A549 (cell line): ENCODE data around the gene AFAP1. TPM values are rescaled to one million over a fixed set of nuclear protein-coding genes. Genes with fewer than 3 reads are reported as not detected.

ENCODE experiments used
- ATAC-seq, 2 experiments: fragments of 200-7000 bp in 1 of 2; fragments of >200 bp in 1 of 2; cut with Nextera tagmentation in 1 of 2; cut with Tn5 transposase in 1 of 2; 3 replicates each; pipeline versions ENCODE4 v1.8.0 to v1.9.1; 2018 to 2020; ENCODE audit warnings: mild to moderate bottlenecking in 1 of 2, moderate library complexity in 1 of 2
- CTCF ChIA-PET: fragments of 300-600 bp; sonication (Branson Sonifier 250); formaldehyde crosslinking; extraction: SDS; loops from one replicate; lab custom pipeline; 2021; ENCODE audit warnings: antibody characterized with exemption, inconsistent platforms; lab: Yijun Ruan, JAX
- POLR2A ChIA-PET: fragments of 350-600 bp; formaldehyde crosslinking; extraction: SDS; loops from one replicate; lab custom pipeline; 2021; ENCODE audit warnings: antibody characterized with exemption, inconsistent platforms; lab: Yijun Ruan, JAX
- DNase-seq, 2 experiments: peaks; one replicate each; pipeline versions ENCODE4 v3.0.0 to v3.0.0-alpha.2; 2011 to 2016; ENCODE audit warnings: low read depth in 1 of 2, low spot score in 1 of 2
- FAIRE-seq: peaks from 2 replicates; lab custom pipeline; 2011; peaks lifted over from hg19 to GRCh38; lab: Jason Lieb, UNC
- H3K27ac ChIP-seq, 2 experiments: fragments of >200 bp; sonication (Bioruptor Twin); formaldehyde crosslinking; 3 replicates each; pipeline ENCODE4 v1.5.1; 2016 to 2017
- H3K4me1 ChIP-seq: fragments of >200 bp; sonication (Bioruptor Twin); formaldehyde crosslinking; 3 replicates; pipeline ENCODE4 v1.6.1; 2016
- H3K4me2 ChIP-seq: fragments of >200 bp; sonication (Bioruptor Twin); formaldehyde crosslinking; 3 replicates; pipeline ENCODE4 v1.6.1; 2016
- H3K4me3 ChIP-seq: fragments of >200 bp; sonication (Bioruptor Twin); formaldehyde crosslinking; 3 replicates; pipeline ENCODE4 v1.5.1; 2016
- H3K9me3 ChIP-seq: fragments of >200 bp; sonication (Bioruptor Twin); formaldehyde crosslinking; 3 replicates; pipeline ENCODE4 v1.6.1; 2016
- BCL3 ChIP-seq: fragments of >200 bp; sonication (Bioruptor Twin); formaldehyde crosslinking; IDR thresholded peaks from 3 replicates; pipeline ENCODE4 v1.6.1; 2016
- BHLHE40 ChIP-seq: IDR thresholded peaks from 2 replicates; pipeline ENCODE4 v1.6.1; 2012; ENCODE audit warnings: low read depth, low read length, inconsistent platforms
- CBX2 ChIP-seq: fragments of 200-600 bp; sonication (generic); IDR thresholded peaks from 2 replicates; pipeline ENCODE4 v1.6.1; 2016; ENCODE audit warnings: low read depth, mild to moderate bottlenecking, borderline replicate concordance
- CBX8 ChIP-seq: fragments of 200-600 bp; sonication (generic); IDR thresholded peaks from 2 replicates; pipeline ENCODE4 v1.6.1; 2016
- CEBPB ChIP-seq, 2 experiments: fragments of >200 bp in 1 of 2; sonication (Bioruptor Twin) in 1 of 2; formaldehyde crosslinking in 1 of 2; IDR thresholded peaks; 2 replicates each; pipeline ENCODE4 v1.6.1; 2012 to 2016
- E2F6 ChIP-seq: IDR thresholded peaks from 2 replicates; pipeline ENCODE4 v1.6.1; 2012; ENCODE audit warnings: low read depth, borderline replicate concordance
- EHF ChIP-seq: fragments of 250-450 bp; sonication (Bioruptor Pico); IDR thresholded peaks from 2 replicates; pipeline ENCODE4 v1.5.0; 2020; ENCODE audit warnings: mild to moderate bottlenecking
- FOSB ChIP-seq: fragments of 250-450 bp; sonication (Bioruptor Pico); IDR thresholded peaks from 2 replicates; pipeline ENCODE4 v1.5.0; 2020; ENCODE audit warnings: mild to moderate bottlenecking, moderate library complexity
- FOXS1 ChIP-seq: fragments of 250-450 bp; sonication (Bioruptor Pico); IDR thresholded peaks from 2 replicates; pipeline ENCODE4 v1.5.0; 2020; ENCODE audit warnings: mild to moderate bottlenecking, moderate library complexity
- GATA3 ChIP-seq: IDR thresholded peaks from 2 replicates; pipeline ENCODE4 v1.6.1; 2012; ENCODE audit warnings: borderline replicate concordance
- HDAC2 ChIP-seq: fragments of 200-600 bp; sonication (generic); IDR thresholded peaks from 2 replicates; pipeline ENCODE4 v1.6.1; 2016
- HOXA7 ChIP-seq: fragments of 250-450 bp; sonication (Bioruptor Pico); IDR thresholded peaks from 2 replicates; pipeline ENCODE4 v1.5.0; 2020; ENCODE audit warnings: mild to moderate bottlenecking, moderate library complexity
- JUNB ChIP-seq: fragments of >200 bp; sonication (Bioruptor Twin); formaldehyde crosslinking; IDR thresholded peaks from 2 replicates; pipeline ENCODE4 v1.6.1; 2016
- KDM1A ChIP-seq: fragments of 200-600 bp; sonication (generic); IDR thresholded peaks from 2 replicates; pipeline ENCODE4 v1.6.1; 2016; ENCODE audit warnings: low read depth, mild to moderate bottlenecking
- MAZ ChIP-seq: fragments of 150-350 bp; IDR thresholded peaks from 2 replicates; pipeline ENCODE4 v1.6.1; 2014; ENCODE audit warnings: antibody characterized with exemption, low read depth, low read length, borderline replicate concordance
- MYC ChIP-seq: IDR thresholded peaks from 2 replicates; pipeline ENCODE4 v1.6.1; 2012; ENCODE audit warnings: mild to moderate bottlenecking, inconsistent platforms, low read length, improper control_type of control experiment, borderline replicate concordance
- NFE2L2 ChIP-seq: fragments of 150-350 bp; conservative IDR thresholded peaks from 2 replicates; pipeline ENCODE4 v1.6.1; 2014; ENCODE audit warnings: low read length
- NR3C1 ChIP-seq: fragments of >200 bp; sonication (Bioruptor Twin); formaldehyde crosslinking; IDR thresholded peaks from 3 replicates; pipeline ENCODE4 v1.6.1; 2017
- RAD21 ChIP-seq, 2 experiments: fragments of >200 bp in 1 of 2; sonication (Bioruptor Twin) in 1 of 2; formaldehyde crosslinking in 1 of 2; IDR thresholded peaks in 1 of 2; conservative IDR thresholded peaks in 1 of 2; 2 replicates in 1 of 2; 3 replicates in 1 of 2; pipeline ENCODE4 v1.6.1; 2012 to 2018; ENCODE audit warnings: inconsistent platforms in 1 of 2
- RFX5 ChIP-seq: fragments of 450-650 bp; IDR thresholded peaks from 2 replicates; pipeline ENCODE4 v1.7.1; 2014; ENCODE audit warnings: antibody characterized with exemption, mild to moderate bottlenecking, moderate library complexity
- ZNF302 ChIP-seq: fragments of 250-450 bp; sonication (Bioruptor Pico); IDR thresholded peaks from 2 replicates; pipeline ENCODE4 v1.9.0; 2021; ENCODE audit warnings: inconsistent platforms, mild to moderate bottlenecking, moderate library complexity
- WGBS: methylation state at CpG from one replicate; pipeline ENCODE4 v1.1.6; 2017; ENCODE audit errors: missing lambda C conversion rate; 5-methylcytosine and 5-hydroxymethylcytosine counted together
- polyA plus RNA-seq, 4 experiments: library from polyadenylated mRNA; depleted of rRNA in 3 of 4; stranded (reverse); fragments of >200 nt; fragmentation: RNase III in 1 of 4; extraction: RNeasy Plus Mini Kit Qiagen cat#74134 plus additional on column Dnase treatment in 1 of 4; gene quantifications; 2 replicates in 3 of 4; 3 replicates in 1 of 4; pipeline ENCODE4 v1.2.3, GENCODE V29; 2011 to 2017
- TF ChIP-seq, protein P1 (sequence below): fragments of 250-450 bp; sonication (Bioruptor Pico); IDR thresholded peaks from 2 replicates; pipeline ENCODE4 v1.5.0; 2020; ENCODE audit warnings: low read depth, mild to moderate bottlenecking, moderate library complexity

The AFAP1 gene
- polyA plus RNA-seq, 2 of the 4 experiments (the other 2 are of a cell fraction): 25.4 to 29.6 TPM

GRCh38 chr4:7952615-7953014, 13.0 kb upstream of the AFAP1 start:
- Histone ChIP-seq H3K4me2 (no peak overlapping the region), H3K9me3 (peaks cover 6% of the 10 kb centered on the region), H3K27ac (no peak overlapping the region), H3K4me3 (no peak overlapping the region), H3K4me1 (peaks cover 13% of the 10 kb centered on the region)
- no peak for TF ChIP-seq E2F6
- TF ChIP-seq HOXA7 (CRISPR knock-in tag): no peak
- DNase-seq (no peak), FAIRE-seq (no peak), ATAC-seq (no peak)
- ChIA-PET POLR2A (no interaction called here), CTCF (interaction anchor here (0.8 to 2.1 kb wide), 5 partner anchors 10 to 35 kb away, joined by 4 to 11 read pairs (median 6); no protein-coding TSS in a partner anchor)
- 86% methylated on average over 9 of the region's 9 CpGs for WGBS

GRCh38 chr4:7950301-7951092, 10.8 kb upstream of the AFAP1 start:
- Histone ChIP-seq H3K4me2 (no peak overlapping the region), H3K27ac (no peak overlapping the region), H3K4me3 (no peak overlapping the region), H3K9me3 (peaks cover 6% of the 10 kb centered on the region), H3K4me1 (no peaks in the 10 kb centered on the region)
- POLR2A ChIA-PET: no interaction called here
- DNase-seq (no peak), ATAC-seq (no peak), FAIRE-seq (no peak)
- CTCF ChIA-PET: interaction anchor here (1.0 to 2.1 kb wide), 2 partner anchors 8 to 20 kb away, joined by 3 to 11 read pairs; no protein-coding TSS in a partner anchor
- TF ChIP-seq RAD21 (conservative IDR thresholded peaks at IDR 0.05 in 1 of 2, IDR thresholded peaks at IDR 0.05 in 1 of 2) (no peak), NFE2L2 (no peak), ZNF302 (no peak), JUNB (no peak)
- 88% methylated on average over 17 of the region's 18 CpGs for WGBS

DNA sequence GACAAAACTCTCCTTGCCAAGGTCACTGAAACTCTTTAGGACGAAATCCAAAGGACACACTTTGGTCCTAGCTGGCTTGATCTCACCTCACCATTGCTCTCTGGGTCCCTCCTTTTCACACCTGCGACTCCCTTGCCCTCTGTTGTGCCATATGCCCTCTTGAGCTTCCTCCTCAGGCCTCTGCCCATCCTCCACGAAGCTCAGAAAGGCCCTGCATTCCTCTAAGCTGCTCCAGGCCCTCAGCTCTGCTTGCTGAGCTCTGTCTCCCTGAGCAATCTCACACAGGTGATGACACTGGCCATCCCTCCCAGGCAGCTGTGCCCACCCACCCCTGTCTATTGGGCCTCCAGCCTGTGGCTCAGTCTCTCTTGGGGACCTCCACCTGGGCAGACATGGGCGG, 10.1 kb upstream of the AFAP1 start:
- WGBS: 50% methylated on average over 4 of the region's 4 CpGs
- POLR2A ChIA-PET: no interaction called here
- peaks cover 5% of the 10 kb centered on the region; the same call in 2 of the 3 replicates for H3K4me1 ChIP-seq
- H3K9me3 ChIP-seq: peaks cover 6% of the 10 kb centered on the region
- no peak for TF ChIP-seq CBX8
- no peak for TF ChIP-seq NFE2L2
- TF ChIP-seq FOXS1: no peak
- no peak for TF ChIP-seq HDAC2
- no peak for TF ChIP-seq CEBPB (IDR thresholded peaks at IDR 0.05)
- no peak for TF ChIP-seq MAZ
- TF ChIP-seq EHF (CRISPR knock-in tag): no peak
- no peak for TF ChIP-seq GATA3
- no peak for TF ChIP-seq E2F6
- no peak for TF ChIP-seq KDM1A
- TF ChIP-seq CBX2: no peak
- TF ChIP-seq RFX5: no peak
- TF ChIP-seq BHLHE40: no peak
- TF ChIP-seq MYC: no peak
- TF ChIP-seq NR3C1: no peak
- TF ChIP-seq FOSB (CRISPR knock-in tag): no peak
- DNase-seq (no peak), FAIRE-seq (no peak), ATAC-seq (no peak)
- CTCF ChIA-PET: interaction anchor here (1.0 kb wide), 1 partner anchor 19 kb away, joined by 3 read pairs; no protein-coding TSS in a partner anchor
- no peak overlapping the region for H3K4me2 ChIP-seq
- 0 out of 6 replicates have a peak overlapping the region, but pooled peaks of 1 of the 2 experiments have one; percentile 16 for H3K27ac ChIP-seq
- no peak overlapping the region for H3K4me3 ChIP-seq

DNA sequence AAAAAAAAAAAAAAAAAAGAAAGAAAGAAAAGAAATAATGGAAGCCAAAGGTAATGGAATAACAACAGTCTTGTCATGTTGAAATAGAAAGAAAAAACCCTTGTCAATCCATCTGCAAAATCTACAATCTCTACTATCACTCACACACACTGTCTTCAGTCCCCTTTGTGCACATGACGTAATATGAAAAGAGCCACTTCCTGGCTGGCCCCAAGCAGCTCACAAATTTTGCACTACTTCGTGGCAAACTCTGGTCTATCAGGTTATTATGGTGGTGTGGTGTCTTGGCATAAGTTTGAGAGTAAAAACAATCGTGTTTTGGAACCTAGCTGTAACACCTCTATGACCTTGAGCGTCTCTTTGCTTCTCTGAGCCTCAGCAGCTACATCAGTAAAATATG, 8.3 kb upstream of the AFAP1 start:
- POLR2A ChIA-PET: no interaction called here
- TF ChIP-seq, protein P1, sequence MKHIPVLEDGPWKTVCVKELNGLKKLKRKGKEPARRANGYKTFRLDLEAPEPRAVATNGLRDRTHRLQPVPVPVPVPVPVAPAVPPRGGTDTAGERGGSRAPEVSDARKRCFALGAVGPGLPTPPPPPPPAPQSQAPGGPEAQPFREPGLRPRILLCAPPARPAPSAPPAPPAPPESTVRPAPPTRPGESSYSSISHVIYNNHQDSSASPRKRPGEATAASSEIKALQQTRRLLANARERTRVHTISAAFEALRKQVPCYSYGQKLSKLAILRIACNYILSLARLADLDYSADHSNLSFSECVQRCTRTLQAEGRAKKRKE (CRISPR knock-in tag): no peak
- no peak for TF ChIP-seq BCL3
- Histone ChIP-seq H3K27ac (no peak overlapping the region), H3K4me2 (no peak overlapping the region), H3K4me1 (peaks cover 11% of the 10 kb centered on the region; the same call in 2 of the 3 replicates), H3K4me3 (no peak overlapping the region), H3K9me3 (no peaks in the 10 kb centered on the region; the same call in 2 of the 3 replicates)
- ATAC-seq (no peak), DNase-seq (no peak), FAIRE-seq (no peak)
- CTCF ChIA-PET: no interaction called here
- 60% methylated on average over 4 of the region's 4 CpGs for whole genome bisulfite sequencing
